ENCODE measurements around the gene PAX5. TPM values are rescaled to one million over a fixed set of nuclear protein-coding genes. Genes with fewer than 3 reads are reported as not detected.

PAX5 gene
- polyA plus RNA-seq, 1 donor from 2014 or later = not detected

DNA sequence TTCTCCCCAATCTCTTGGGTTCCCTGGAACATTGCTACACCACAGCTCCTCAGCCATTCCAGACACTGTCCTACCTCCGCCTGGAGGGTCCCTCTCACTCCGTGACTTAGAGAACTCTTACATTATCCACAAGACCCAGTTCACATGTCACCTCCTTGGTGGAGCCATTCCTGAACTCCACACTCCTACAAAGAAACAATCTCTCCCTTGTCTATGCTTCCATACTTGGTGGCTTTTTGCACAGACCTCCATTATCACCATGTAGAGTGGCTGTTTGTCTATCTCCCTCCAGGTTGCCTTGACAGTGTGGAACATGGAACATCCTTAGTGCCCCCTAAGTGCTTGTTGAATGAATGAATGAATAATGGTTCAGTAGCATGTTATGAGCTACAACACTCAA, 105.9 kb downstream of the PAX5 start:
- no peak overlapping the region for H3K27ac ChIP-seq (ENCODE audit: low read length)
- H3K27me3 ChIP-seq (ENCODE audit: insufficient read depth, low read depth, low read length) = no peaks in the 10 kb centered on the region
- H2AFZ ChIP-seq (ENCODE audit: low read depth, low read length) = no peak overlapping the region
- H3K4me3 ChIP-seq (ENCODE audit: low read length) = no peak overlapping the region
- no peaks in the 10 kb centered on the region for H3F3A ChIP-seq (ENCODE audit: insufficient read depth, low read length, poor library complexity, severe bottlenecking)
- H3K9me2 ChIP-seq (ENCODE audit: insufficient read depth, low read length) = no peaks in the 10 kb centered on the region
- H3K36me3 ChIP-seq (ENCODE audit: insufficient read depth, low read length) = no peaks in the 10 kb centered on the region
- no peak overlapping the region for H3K4me2 ChIP-seq (ENCODE audit: low read length)
- H3K79me2 ChIP-seq (replicated peaks; ENCODE audit: insufficient read depth, low read length) = no peaks in the 10 kb centered on the region
- no peak overlapping the region for H3K9ac ChIP-seq (ENCODE audit: low read length)
- H4K20me1 ChIP-seq (ENCODE audit: insufficient read depth) = no peaks in the 10 kb centered on the region
- TF ChIP-seq EP300 (conservative IDR thresholded peaks at IDR 0.05; ENCODE audit: poor library complexity, severe bottlenecking) = no peak
- no peak for TF ChIP-seq TAF1 (IDR thresholded peaks at IDR 0.05; ENCODE audit: low read depth)
- TF ChIP-seq RAD21 (conservative IDR thresholded peaks at IDR 0.05) = no peak
- no peak for TF ChIP-seq MXI1 (conservative IDR thresholded peaks at IDR 0.05; ENCODE audit: poor library complexity, severe bottlenecking)
- TF ChIP-seq, protein P1, sequence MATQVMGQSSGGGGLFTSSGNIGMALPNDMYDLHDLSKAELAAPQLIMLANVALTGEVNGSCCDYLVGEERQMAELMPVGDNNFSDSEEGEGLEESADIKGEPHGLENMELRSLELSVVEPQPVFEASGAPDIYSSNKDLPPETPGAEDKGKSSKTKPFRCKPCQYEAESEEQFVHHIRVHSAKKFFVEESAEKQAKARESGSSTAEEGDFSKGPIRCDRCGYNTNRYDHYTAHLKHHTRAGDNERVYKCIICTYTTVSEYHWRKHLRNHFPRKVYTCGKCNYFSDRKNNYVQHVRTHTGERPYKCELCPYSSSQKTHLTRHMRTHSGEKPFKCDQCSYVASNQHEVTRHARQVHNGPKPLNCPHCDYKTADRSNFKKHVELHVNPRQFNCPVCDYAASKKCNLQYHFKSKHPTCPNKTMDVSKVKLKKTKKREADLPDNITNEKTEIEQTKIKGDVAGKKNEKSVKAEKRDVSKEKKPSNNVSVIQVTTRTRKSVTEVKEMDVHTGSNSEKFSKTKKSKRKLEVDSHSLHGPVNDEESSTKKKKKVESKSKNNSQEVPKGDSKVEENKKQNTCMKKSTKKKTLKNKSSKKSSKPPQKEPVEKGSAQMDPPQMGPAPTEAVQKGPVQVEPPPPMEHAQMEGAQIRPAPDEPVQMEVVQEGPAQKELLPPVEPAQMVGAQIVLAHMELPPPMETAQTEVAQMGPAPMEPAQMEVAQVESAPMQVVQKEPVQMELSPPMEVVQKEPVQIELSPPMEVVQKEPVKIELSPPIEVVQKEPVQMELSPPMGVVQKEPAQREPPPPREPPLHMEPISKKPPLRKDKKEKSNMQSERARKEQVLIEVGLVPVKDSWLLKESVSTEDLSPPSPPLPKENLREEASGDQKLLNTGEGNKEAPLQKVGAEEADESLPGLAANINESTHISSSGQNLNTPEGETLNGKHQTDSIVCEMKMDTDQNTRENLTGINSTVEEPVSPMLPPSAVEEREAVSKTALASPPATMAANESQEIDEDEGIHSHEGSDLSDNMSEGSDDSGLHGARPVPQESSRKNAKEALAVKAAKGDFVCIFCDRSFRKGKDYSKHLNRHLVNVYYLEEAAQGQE (IDR thresholded peaks at IDR 0.05; ENCODE audit: borderline replicate concordance) = no peak
- TF ChIP-seq CTCF (IDR thresholded peaks at IDR 0.05; ENCODE audit: poor library complexity, severe bottlenecking) = no peak
- no peak for TF ChIP-seq SMC3 (conservative IDR thresholded peaks at IDR 0.05; ENCODE audit: poor library complexity)
- no peak for TF ChIP-seq POLR2AphosphoS5 (IDR thresholded peaks at IDR 0.05)
- TF ChIP-seq EZH2 (IDR thresholded peaks at IDR 0.05; ENCODE audit: borderline replicate concordance, insufficient read depth, low read length, poor library complexity, severe bottlenecking) = no peak
- H3K9me3 ChIP-seq (ENCODE audit: low read length) = no peaks in the 10 kb centered on the region

DNA sequence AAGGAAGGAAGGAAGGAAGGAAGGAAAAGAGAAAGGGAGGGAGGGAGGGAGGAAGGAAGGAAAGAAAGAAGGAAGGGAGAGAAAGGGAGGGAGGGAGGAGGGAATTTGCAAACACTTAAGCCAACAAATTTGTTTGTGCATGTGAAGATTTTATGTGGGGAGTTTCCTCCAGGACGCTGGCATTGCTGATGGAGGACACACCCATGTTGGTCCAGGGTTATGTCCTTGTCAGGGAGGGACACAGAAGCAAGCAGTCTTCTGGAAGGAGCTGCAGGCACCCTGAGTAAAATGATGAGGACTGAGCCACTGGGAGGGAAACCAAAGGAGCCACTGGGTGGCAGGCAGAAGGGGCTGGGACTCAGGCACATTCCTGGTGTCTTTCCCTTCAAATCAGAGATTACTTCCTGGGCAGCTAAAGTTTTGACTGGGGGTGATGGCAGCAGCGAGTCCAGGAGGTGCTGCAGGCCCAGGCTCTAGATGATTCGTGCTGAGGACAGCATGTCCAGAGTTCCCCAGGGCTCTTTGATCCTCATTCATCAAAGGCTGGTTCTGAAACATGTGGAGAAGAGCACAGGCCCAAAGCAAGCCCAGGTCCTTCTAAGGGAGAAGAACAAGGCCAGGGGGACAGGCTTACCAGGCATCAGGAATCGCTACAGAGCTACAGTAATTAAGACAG, 109.2 kb downstream of the PAX5 start:
- H3K4me3 ChIP-seq (ENCODE audit: low read length) = no peak overlapping the region
- no peaks in the 10 kb centered on the region for H3K36me3 ChIP-seq (ENCODE audit: insufficient read depth, low read length)
- no peaks in the 10 kb centered on the region for H3K79me2 ChIP-seq (replicated peaks; ENCODE audit: insufficient read depth, low read length)
- H3K27ac ChIP-seq (ENCODE audit: low read length) = no peak overlapping the region
- H4K20me1 ChIP-seq (ENCODE audit: insufficient read depth) = no peaks in the 10 kb centered on the region
- no peak overlapping the region for H3K4me2 ChIP-seq (ENCODE audit: low read length)
- H3K9me2 ChIP-seq (ENCODE audit: insufficient read depth, low read length) = no peaks in the 10 kb centered on the region
- H2AFZ ChIP-seq (ENCODE audit: low read depth, low read length) = no peak overlapping the region
- no peaks in the 10 kb centered on the region for H3K9me3 ChIP-seq (ENCODE audit: low read length)
- TF ChIP-seq EZH2 (IDR thresholded peaks at IDR 0.05; ENCODE audit: borderline replicate concordance, insufficient read depth, low read length, poor library complexity, severe bottlenecking) (no peak), TAF1 (IDR thresholded peaks at IDR 0.05; ENCODE audit: low read depth) (no peak), CTCF (IDR thresholded peaks at IDR 0.05; ENCODE audit: poor library complexity, severe bottlenecking) (no peak), POLR2AphosphoS5 (IDR thresholded peaks at IDR 0.05) (no peak), SMC3 (conservative IDR thresholded peaks at IDR 0.05; ENCODE audit: poor library complexity) (no peak), RAD21 (conservative IDR thresholded peaks at IDR 0.05) (no peak), EP300 (conservative IDR thresholded peaks at IDR 0.05; ENCODE audit: poor library complexity, severe bottlenecking) (no peak)
- TF ChIP-seq, protein P1 (IDR thresholded peaks at IDR 0.05; ENCODE audit: borderline replicate concordance) = no peak
- no peaks in the 10 kb centered on the region for H3K27me3 ChIP-seq (ENCODE audit: insufficient read depth, low read depth, low read length)
- H3K9ac ChIP-seq (ENCODE audit: low read length) = no peak overlapping the region
- H3F3A ChIP-seq (ENCODE audit: insufficient read depth, low read length, poor library complexity, severe bottlenecking) = no peaks in the 10 kb centered on the region
